ENCODE measurements around the gene CLDN2. TPM values are rescaled to one million over a fixed set of nuclear protein-coding genes. Genes with fewer than 3 reads are reported as not detected.

Gene CLDN2
- total and polyA plus RNA-seq, 2 of the 13 experiments (the other 11 are each of a cell fraction or from before 2014, with no cell fraction given) = 1.3 to 1.5 TPM

- TF ChIP-seq ZNF646 (CRISPR knock-in tag; IDR thresholded peaks at IDR 0.05) = no peak
- TF ChIP-seq ZBTB42 (CRISPR knock-in tag; IDR thresholded peaks at IDR 0.05) = no peak
- no peak for TF ChIP-seq THAP11 (CRISPR knock-in tag; IDR thresholded peaks at IDR 0.05)
- no peak for TF ChIP-seq ARNT (IDR thresholded peaks at IDR 0.05)
- no peak for TF ChIP-seq ZKSCAN8 (CRISPR knock-in tag; IDR thresholded peaks at IDR 0.05; ENCODE audit: borderline replicate concordance)
- no peak for TF ChIP-seq PHF20 (CRISPR knock-in tag; IDR thresholded peaks at IDR 0.05)
Observed at GRCh38 chrX:106972896-106973295, 52.7 kb downstream of the CLDN2 start (continued).

- H3K4me1 ChIP-seq (ENCODE audit: insufficient read depth, low read length) = peaks cover 18% of the 10 kb centered on the region
- no peaks in the 10 kb centered on the region for H3K79me2 ChIP-seq (ENCODE audit: insufficient read depth, low read length)
- ATAC-seq = no peak
- in situ Hi-C loops (cut with HindIII; ENCODE audit: extremely low pct_ligation_motif_present, low pct_unique_long_range_greater_than_20kb) (no loop called here), intact Hi-C loops (cut with micrococcal nuclease; ENCODE audit: unreplicated experiment) (no loop called here)
- H3K27ac ChIP-seq (ENCODE audit: extremely low read length, insufficient read depth, low read length) = no peak overlapping the region
- POLR2A ChIA-PET = no interaction called here
- no peak overlapping the region for H2AFZ ChIP-seq (ENCODE audit: low read length)
- no TSS peak for BruUV-seq (replicated peaks)
- no peaks in the 10 kb centered on the region for H3K27me3 ChIP-seq (ENCODE audit: control insufficient read depth in 1 of 2, insufficient read depth in 2 of 2, low read length in 2 of 2)
- no peak overlapping the region for H3K4me3 ChIP-seq (replicated peaks in 1 of 3; ENCODE audit: insufficient read depth in 1 of 3, low read depth in 2 of 3, low read length in 3 of 3)
- 56% methylated on average over 5 of the region's 5 CpGs for WGBS (ENCODE audit: low lambda C conversion rate)
- H3K36me3 ChIP-seq (replicated peaks in 1 of 2; ENCODE audit: control insufficient read depth in 1 of 2, insufficient read depth in 2 of 2, low read length in 2 of 2) = no peaks in the 10 kb centered on the region
- H3K9me3 ChIP-seq (ENCODE audit: low read length) = no peaks in the 10 kb centered on the region
- CTCF ChIA-PET (ENCODE audit: low intra/inter-chr PET ratio, low total read pairs) = no interaction called here
- no peaks in the 10 kb centered on the region for H4K20me1 ChIP-seq (ENCODE audit: insufficient read depth, low read length)
- DNase-seq (ENCODE audit: low spot score) = peak; percentile 47
- no peak overlapping the region for H3K9ac ChIP-seq (ENCODE audit: insufficient read depth, low read depth, low read length)
- H3K4me2 ChIP-seq (ENCODE audit: low read depth, low read length) = no peak overlapping the region
- FAIRE-seq = no peak
- TF ChIP-seq ZBTB26 (CRISPR knock-in tag; IDR thresholded peaks at IDR 0.05; ENCODE audit: borderline replicate concordance) (no peak), TIGD3 (CRISPR knock-in tag; IDR thresholded peaks at IDR 0.05; ENCODE audit: borderline replicate concordance) (no peak), HMG20A (CRISPR knock-in tag; IDR thresholded peaks at IDR 0.05; ENCODE audit: borderline replicate concordance) (no peak), PCBP1 (IDR thresholded peaks at IDR 0.05; ENCODE audit: borderline replicate concordance, low read depth, low read length) (no peak), SMAD9 (CRISPR knock-in tag; IDR thresholded peaks at IDR 0.05) (no peak), ZNF12 (CRISPR knock-in tag; IDR thresholded peaks at IDR 0.05) (0 out of 2 replicates have a peak, but pooled peaks have one; percentile 11), ZNF143 (CRISPR knock-in tag; IDR thresholded peaks at IDR 0.05) (no peak), ZBTB21 (CRISPR knock-in tag; IDR thresholded peaks at IDR 0.05) (peak; percentile 59; the same call in 1 of the 2 replicates), HNRNPK (IDR thresholded peaks at IDR 0.05; ENCODE audit: low read depth, low read length, poor library complexity, severe bottlenecking) (no peak)
Observed at GRCh38 chrX:106973433-106974149, 53.4 kb downstream of the CLDN2 start.

Data from HepG2 (cell line).